PC-3 (cell line): ENCODE data around the gene PAX2. TPM values are rescaled to one million over a fixed set of nuclear protein-coding genes. Genes with fewer than 3 reads are reported as not detected.

ENCODE experiments used
- ATAC-seq: fragments of 200-7000 bp; cut with Tn5 transposase; 2 replicates; pipeline ENCODE4 v1.9.1; 2020; ENCODE audit warnings: mild to moderate bottlenecking, moderate library complexity
- BruUV-seq: library from RNA; stranded (reverse); fragments of 400-500 nt; replicated peaks from 2 replicates; lab custom pipeline; 2021; lab: Mats Ljungman, UMichigan
- CTCF ChIA-PET: fragments of 300-600 bp; sonication (Branson Sonifier 250); formaldehyde crosslinking; loops from one replicate; lab custom pipeline; 2022; ENCODE audit warnings: antibody characterized with exemption; lab: Charles Lee
- POLR2A ChIA-PET: fragments of 300-600 bp; sonication (Branson Sonifier 250); formaldehyde crosslinking; loops from one replicate; lab custom pipeline; 2022; ENCODE audit warnings: antibody characterized with exemption; ENCODE audit not compliant: unreplicated experiment; lab: Charles Lee
- DNase-seq: peaks from one replicate; pipeline ENCODE4 v3.0.0-alpha.2; 2015
- H2AFZ ChIP-seq: fragments of 300-600 bp; sonication (generic); 2 replicates; pipeline ENCODE4 v1.6.0; 2016; ENCODE audit warnings: antibody characterized with exemption, low read length
- H3F3A ChIP-seq: fragments of 300-600 bp; sonication (generic); one replicate; pipeline ENCODE4 v1.6.0; 2017; ENCODE audit warnings: antibody characterized with exemption, low read length, control low read depth, mild to moderate bottlenecking; ENCODE audit not compliant: unreplicated experiment
- H3K27ac ChIP-seq: fragments of 300-600 bp; sonication (generic); 2 replicates; pipeline ENCODE4 v1.5.1; 2016; ENCODE audit warnings: mild to moderate bottlenecking, low read length
- H3K27me3 ChIP-seq: fragments of 300-600 bp; sonication (generic); 2 replicates; pipeline ENCODE4 v1.6.1; 2016; ENCODE audit warnings: low read length, mixed read lengths
- H3K36me3 ChIP-seq: fragments of 300-600 bp; sonication (generic); 2 replicates; pipeline ENCODE4 v1.6.1; 2016; ENCODE audit warnings: low read depth, mixed run types, low read length, mixed read lengths
- H3K4me1 ChIP-seq: fragments of 300-600 bp; sonication (generic); 2 replicates; pipeline ENCODE4 v1.5.1; 2016; ENCODE audit warnings: low read length; ENCODE audit not compliant: insufficient read depth
- H3K4me2 ChIP-seq: fragments of 300-600 bp; sonication (generic); 2 replicates; pipeline ENCODE4 v1.6.0; 2016; ENCODE audit warnings: low read length
- H3K4me3 ChIP-seq: fragments of 300-600 bp; sonication (generic); 2 replicates; pipeline ENCODE4 v1.5.1; 2016; ENCODE audit warnings: mild to moderate bottlenecking, low read length, mixed read lengths
- H3K79me2 ChIP-seq: fragments of 300-600 bp; sonication (generic); 2 replicates; pipeline ENCODE4 v1.6.1; 2017; ENCODE audit warnings: low read length, mixed read lengths
- H3K9ac ChIP-seq: fragments of 300-600 bp; sonication (generic); 2 replicates; pipeline ENCODE4 v1.6.0; 2016; ENCODE audit warnings: mild to moderate bottlenecking, low read length
- H3K9me2 ChIP-seq: fragments of 300-600 bp; sonication (generic); replicated peaks from 2 replicates; pipeline ENCODE4 v1.6.1; 2016; ENCODE audit warnings: mixed run types, low read length, mixed read lengths
- H3K9me3 ChIP-seq: fragments of 300-600 bp; sonication (generic); 2 replicates; pipeline ENCODE4 v1.6.1; 2016; ENCODE audit warnings: low read length, mixed read lengths
- H4K20me1 ChIP-seq: fragments of 300-600 bp; sonication (generic); 2 replicates; pipeline ENCODE4 v1.6.1; 2016; ENCODE audit warnings: low read length, mixed read lengths
- EZH2 ChIP-seq: fragments of 300-600 bp; sonication (generic); IDR thresholded peaks from one replicate; pipeline ENCODE4 v1.6.1; 2017; ENCODE audit warnings: antibody characterized with exemption, mild to moderate bottlenecking, low read length; ENCODE audit not compliant: unreplicated experiment
- EZH2phosphoT487 ChIP-seq: fragments of 300-600 bp; sonication (generic); IDR thresholded peaks from 2 replicates; pipeline ENCODE4 v1.6.1; 2018; ENCODE audit warnings: mild to moderate bottlenecking, antibody characterized with exemption, low read length, borderline replicate concordance
- intact Hi-C: fragments of 100-400 bp; cut with micrococcal nuclease; formaldehyde crosslinking; loops from 2 replicates; pipeline ENCODE4 v1.9.0; 2023
- total RNA-seq: library from RNA; depleted of rRNA; stranded (reverse); fragments of >200 nt; gene quantifications from 2 replicates; pipeline ENCODE4 v1.2.3, GENCODE V29; 2014
- TF ChIP-seq, protein P1 (sequence below): fragments of 300-600 bp; sonication (generic); conservative IDR thresholded peaks from 2 replicates; pipeline ENCODE4 v1.5.1; 2017; ENCODE audit warnings: antibody characterized with exemption, low read depth, mild to moderate bottlenecking, low read length

Gene PAX2
- total RNA-seq, 1 experiment from 2014 or later, result not detected

DNA sequence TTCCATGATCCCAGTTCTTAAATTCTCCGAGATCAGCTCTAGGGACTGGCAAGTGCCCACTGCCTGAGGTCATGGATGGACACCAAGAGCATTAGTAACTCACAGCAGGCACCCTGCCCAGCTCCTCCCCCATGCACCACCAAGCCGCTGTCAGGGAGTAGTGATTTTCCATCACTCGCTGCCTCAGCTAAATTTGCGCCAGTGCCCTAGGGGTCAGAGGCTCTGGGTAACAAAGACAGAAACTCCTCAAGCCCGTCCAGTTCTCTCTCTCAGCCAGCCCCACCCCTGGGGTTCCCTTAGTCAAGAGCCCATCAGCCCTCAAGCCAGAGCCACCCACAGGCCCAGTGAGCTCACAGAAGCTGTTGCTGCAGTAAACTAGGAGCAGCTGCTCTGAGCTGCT is 30.0 kb downstream of the PAX2 start:
- H3K9me2 ChIP-seq, result no peaks in the 10 kb centered on the region
- no peaks in the 10 kb centered on the region for H3K4me1 ChIP-seq
- POLR2A ChIA-PET, result no interaction called here

DNA sequence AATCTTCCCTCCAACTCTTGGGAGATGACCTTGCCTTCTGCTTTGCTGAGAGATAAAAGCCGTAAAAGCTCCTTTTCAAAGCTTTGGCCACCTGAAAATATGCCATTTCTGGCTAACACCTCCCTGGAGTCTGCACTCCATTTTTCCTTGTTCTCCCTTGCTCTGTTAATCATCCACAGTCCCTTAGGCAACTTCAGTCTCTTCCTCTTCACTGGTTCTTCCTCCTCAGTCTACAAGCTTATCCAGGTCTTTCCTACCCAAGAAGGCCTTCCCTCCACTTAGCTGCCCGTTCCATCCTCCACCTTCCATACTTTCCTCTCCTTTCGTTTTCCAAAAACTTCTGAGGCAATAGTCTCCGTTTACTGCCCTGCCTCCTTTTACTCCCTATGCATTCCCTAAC is 30.5 kb downstream of the PAX2 start:
- intact Hi-C loops, result no loop called here
- Histone ChIP-seq H3K36me3 (no peaks in the 10 kb centered on the region), H3K4me1 (no peaks in the 10 kb centered on the region), H3K27me3 (peaks cover 54% of the 10 kb centered on the region), H3K27ac (no peak overlapping the region), H3F3A (no peaks in the 10 kb centered on the region), H3K79me2 (no peaks in the 10 kb centered on the region), H2AFZ (no peak overlapping the region), H3K9me2 (no peaks in the 10 kb centered on the region), H3K4me2 (no peak overlapping the region), H4K20me1 (no peaks in the 10 kb centered on the region), H3K9ac (no peak overlapping the region), H3K4me3 (no peak overlapping the region), H3K9me3 (no peaks in the 10 kb centered on the region)
- DNase-seq (no peak), ATAC-seq (no peak)
- POLR2A ChIA-PET, result no interaction called here
- CTCF ChIA-PET, result no interaction called here
- TF ChIP-seq EZH2phosphoT487 (no peak), EZH2 (no peak)
- TF ChIP-seq, protein P1, sequence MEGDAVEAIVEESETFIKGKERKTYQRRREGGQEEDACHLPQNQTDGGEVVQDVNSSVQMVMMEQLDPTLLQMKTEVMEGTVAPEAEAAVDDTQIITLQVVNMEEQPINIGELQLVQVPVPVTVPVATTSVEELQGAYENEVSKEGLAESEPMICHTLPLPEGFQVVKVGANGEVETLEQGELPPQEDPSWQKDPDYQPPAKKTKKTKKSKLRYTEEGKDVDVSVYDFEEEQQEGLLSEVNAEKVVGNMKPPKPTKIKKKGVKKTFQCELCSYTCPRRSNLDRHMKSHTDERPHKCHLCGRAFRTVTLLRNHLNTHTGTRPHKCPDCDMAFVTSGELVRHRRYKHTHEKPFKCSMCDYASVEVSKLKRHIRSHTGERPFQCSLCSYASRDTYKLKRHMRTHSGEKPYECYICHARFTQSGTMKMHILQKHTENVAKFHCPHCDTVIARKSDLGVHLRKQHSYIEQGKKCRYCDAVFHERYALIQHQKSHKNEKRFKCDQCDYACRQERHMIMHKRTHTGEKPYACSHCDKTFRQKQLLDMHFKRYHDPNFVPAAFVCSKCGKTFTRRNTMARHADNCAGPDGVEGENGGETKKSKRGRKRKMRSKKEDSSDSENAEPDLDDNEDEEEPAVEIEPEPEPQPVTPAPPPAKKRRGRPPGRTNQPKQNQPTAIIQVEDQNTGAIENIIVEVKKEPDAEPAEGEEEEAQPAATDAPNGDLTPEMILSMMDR, result no peak
- no TSS peak for BruUV-seq

More for the DNA sequence above, 30.0 kb downstream of the PAX2 start:
- no peaks in the 10 kb centered on the region for H3K9me3 ChIP-seq
- H3K36me3 ChIP-seq, result no peaks in the 10 kb centered on the region
- peaks cover 58% of the 10 kb centered on the region for H3K27me3 ChIP-seq
- DNase-seq (no peak), ATAC-seq (no peak)
- H3K27ac ChIP-seq, result no peak overlapping the region
- H3K4me2 ChIP-seq, result no peak overlapping the region
- CTCF ChIA-PET, result no interaction called here
- no peak overlapping the region for H2AFZ ChIP-seq
- no peaks in the 10 kb centered on the region for H4K20me1 ChIP-seq
- no peak overlapping the region for H3K4me3 ChIP-seq
- no peak for TF ChIP-seq EZH2
- TF ChIP-seq, protein P1, result no peak
- TF ChIP-seq EZH2phosphoT487, result no peak
- H3F3A ChIP-seq, result no peaks in the 10 kb centered on the region
- no peak overlapping the region for H3K9ac ChIP-seq
- H3K79me2 ChIP-seq, result no peaks in the 10 kb centered on the region
- no TSS peak for BruUV-seq
- intact Hi-C loops, result no loop called here

DNA sequence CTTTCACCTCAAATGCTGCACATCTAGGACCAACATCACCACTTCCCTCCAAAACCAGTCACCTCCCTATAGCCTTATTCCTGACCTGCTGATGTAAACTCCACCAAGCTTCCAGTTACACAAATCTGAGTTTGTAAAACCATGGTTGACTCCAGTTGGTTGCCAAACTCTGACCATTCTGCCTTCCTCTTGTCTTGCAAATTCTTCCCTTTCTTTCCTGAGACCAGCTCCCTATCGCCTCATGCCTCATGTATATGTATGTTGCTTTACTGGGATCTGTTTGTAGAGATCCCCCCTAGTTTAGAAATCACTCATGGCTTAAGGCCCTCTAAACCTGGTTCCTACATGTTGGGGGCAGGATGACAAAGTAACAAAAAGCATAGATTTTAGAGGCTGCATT is 31.3 kb downstream of the PAX2 start:
- Histone ChIP-seq H3K79me2 (no peaks in the 10 kb centered on the region), H3K9me3 (no peaks in the 10 kb centered on the region), H3K9ac (no peak overlapping the region), H4K20me1 (no peaks in the 10 kb centered on the region), H3K36me3 (no peaks in the 10 kb centered on the region), H3K27me3 (peaks cover 49% of the 10 kb centered on the region), H3K4me2 (no peak overlapping the region), H3K4me1 (no peaks in the 10 kb centered on the region), H3K4me3 (no peak overlapping the region), H3F3A (no peaks in the 10 kb centered on the region), H3K9me2 (no peaks in the 10 kb centered on the region), H2AFZ (no peak overlapping the region), H3K27ac (no peak overlapping the region)
- no TSS peak for BruUV-seq
- CTCF ChIA-PET, result no interaction called here
- no peak for TF ChIP-seq EZH2
- no peak for TF ChIP-seq EZH2phosphoT487
- TF ChIP-seq, protein P1, result no peak
- intact Hi-C loops, result no loop called here
- ATAC-seq (no peak), DNase-seq (no peak)
- POLR2A ChIA-PET, result no interaction called here
